Astrocyte of the spinal cord (primary cell): ENCODE results near the gene ZCWPW1.

Source experiments
- DNase-seq: peaks from one replicate; pipeline ENCODE4 v3.0.0; 2011; ENCODE audit warnings: low read depth, low spot score
- H3K4me3 ChIP-seq: 2 replicates; pipeline ENCODE4 v1.5.1; 2011; ENCODE audit warnings: low read depth, mild to moderate bottlenecking, low read length, moderate library complexity
- CTCF ChIP-seq: IDR thresholded peaks from 2 replicates; pipeline ENCODE4 v1.5.1; 2012; ENCODE audit warnings: low read depth, mild to moderate bottlenecking, low read length, inconsistent platforms
- in situ Hi-C: cut with HindIII; loops from 2 replicates; pipeline ENCODE4 v1.10.0; 2017; ENCODE audit warnings: low sequenced_read_pairs

ZCWPW1 gene

GRCh38 chr7:100437150-100438100, 8.9 kb upstream of the ZCWPW1 start:
- H3K4me3 ChIP-seq = no peak overlapping the region
- no peak for TF ChIP-seq CTCF
- no peak for DNase-seq
- in situ Hi-C loops = no loop called here

GRCh38 chr7:100435401-100436304, 7.2 kb upstream of the ZCWPW1 start:
- peak; percentile 16 for DNase-seq
- in situ Hi-C loops = no loop called here
- peak overlapping the region; percentile 84 for H3K4me3 ChIP-seq
- TF ChIP-seq CTCF = no peak

GRCh38 chr7:100434297-100435144, 6.0 kb upstream of the ZCWPW1 start:
- H3K4me3 ChIP-seq = peak overlapping the region; percentile 84
- in situ Hi-C loops = no loop called here
- TF ChIP-seq CTCF = no peak
- DNase-seq = no peak

GRCh38 chr7:100433592-100434296, 5.2 kb upstream of the ZCWPW1 start:
- in situ Hi-C loops = no loop called here
- no peak for DNase-seq
- TF ChIP-seq CTCF = no peak
- H3K4me3 ChIP-seq = no peak overlapping the region

GRCh38 chr7:100433276-100433591, 4.7 kb upstream of the ZCWPW1 start:
- TF ChIP-seq CTCF = no peak
- DNase-seq = no peak
- H3K4me3 ChIP-seq = no peak overlapping the region
- in situ Hi-C loops = no loop called here
